Ishikawa (cell line): ENCODE data around the gene NOSIP.

ENCODE experiments used
- CEBPB ChIP-seq: IDR thresholded peaks from 2 replicates; pipeline ENCODE4 v1.6.1; 2012
- CREB1 ChIP-seq: IDR thresholded peaks from 2 replicates; pipeline ENCODE4 v1.6.1; 2012; ENCODE audit warnings: low read depth
- EGR1 ChIP-seq: IDR thresholded peaks from 2 replicates; pipeline ENCODE4 v1.6.1; 2012
- EP300 ChIP-seq: IDR thresholded peaks from 2 replicates; pipeline ENCODE4 v1.6.1; 2012; ENCODE audit warnings: borderline replicate concordance
- FOXM1 ChIP-seq: IDR thresholded peaks from 2 replicates; pipeline ENCODE4 v1.6.1; 2012; ENCODE audit warnings: low read depth, borderline replicate concordance
- NFIC ChIP-seq: IDR thresholded peaks from 2 replicates; pipeline ENCODE4 v1.6.1; 2012
- RAD21 ChIP-seq: IDR thresholded peaks from 2 replicates; pipeline ENCODE4 v1.6.1; 2012; ENCODE audit warnings: low read depth
- REST ChIP-seq: IDR thresholded peaks from 2 replicates; pipeline ENCODE4 v1.6.1; 2012; ENCODE audit warnings: low read depth, mild to moderate bottlenecking
- TAF1 ChIP-seq: IDR thresholded peaks from 2 replicates; pipeline ENCODE4 v1.6.1; 2012; ENCODE audit warnings: low read depth, mild to moderate bottlenecking
- TCF12 ChIP-seq: IDR thresholded peaks from 2 replicates; pipeline ENCODE4 v1.6.1; 2012; ENCODE audit warnings: low read depth
- TEAD4 ChIP-seq: IDR thresholded peaks from 2 replicates; pipeline ENCODE4 v1.6.1; 2012
- USF1 ChIP-seq: IDR thresholded peaks from 2 replicates; pipeline ENCODE4 v1.6.1; 2012
- YY1 ChIP-seq: IDR thresholded peaks from 2 replicates; pipeline ENCODE4 v1.6.1; 2012; ENCODE audit warnings: low read depth
- ZBTB7A ChIP-seq: IDR thresholded peaks from 2 replicates; pipeline ENCODE4 v1.6.1; 2012; ENCODE audit warnings: low read depth
- TF ChIP-seq, protein P1 (sequence below): IDR thresholded peaks from 2 replicates; pipeline ENCODE4 v1.6.1; 2012

NOSIP gene

GRCh38 chr19:49596407-49596806 is 16.1 kb upstream of the NOSIP start:
- TF ChIP-seq TEAD4 (no peak), REST (no peak), CEBPB (no peak), EP300 (no peak), ZBTB7A (no peak), TAF1 (no peak), RAD21 (no peak), USF1 (no peak), TCF12 (no peak), YY1 (no peak)
- TF ChIP-seq, protein P1, sequence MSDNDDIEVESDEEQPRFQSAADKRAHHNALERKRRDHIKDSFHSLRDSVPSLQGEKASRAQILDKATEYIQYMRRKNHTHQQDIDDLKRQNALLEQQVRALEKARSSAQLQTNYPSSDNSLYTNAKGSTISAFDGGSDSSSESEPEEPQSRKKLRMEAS: no peak

DNA sequence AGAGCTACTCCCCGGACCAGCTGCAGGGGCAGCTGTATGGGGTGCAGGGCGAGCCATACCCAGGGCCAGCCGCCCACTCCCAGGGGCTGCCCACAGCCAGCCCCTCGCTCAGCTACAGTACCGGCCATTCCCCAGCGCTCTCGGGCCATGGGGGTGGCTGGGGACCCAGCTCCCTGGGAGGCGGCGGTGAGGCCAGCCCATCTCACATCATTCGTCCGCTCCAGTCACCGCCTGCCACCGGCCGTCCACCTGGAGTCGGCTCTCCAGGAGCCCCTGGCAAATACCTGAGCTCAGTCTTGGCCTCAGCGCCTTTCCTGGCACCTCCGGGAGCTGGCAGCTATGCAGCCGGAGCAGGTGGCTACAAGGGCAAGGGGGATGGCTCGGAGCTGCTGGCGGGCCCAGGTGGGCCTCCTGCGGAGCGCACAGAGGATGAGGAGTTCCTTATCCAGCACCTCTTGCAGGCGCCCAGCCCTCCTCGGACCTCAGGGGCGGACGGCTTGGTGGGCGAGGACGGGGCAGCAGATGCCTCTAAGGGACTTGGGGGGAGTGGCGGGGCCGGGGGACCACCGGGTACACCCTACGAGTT is 15.6 kb upstream of the NOSIP start:
- TF ChIP-seq TCF12: no peak
- TF ChIP-seq, protein P1: no peak

DNA sequence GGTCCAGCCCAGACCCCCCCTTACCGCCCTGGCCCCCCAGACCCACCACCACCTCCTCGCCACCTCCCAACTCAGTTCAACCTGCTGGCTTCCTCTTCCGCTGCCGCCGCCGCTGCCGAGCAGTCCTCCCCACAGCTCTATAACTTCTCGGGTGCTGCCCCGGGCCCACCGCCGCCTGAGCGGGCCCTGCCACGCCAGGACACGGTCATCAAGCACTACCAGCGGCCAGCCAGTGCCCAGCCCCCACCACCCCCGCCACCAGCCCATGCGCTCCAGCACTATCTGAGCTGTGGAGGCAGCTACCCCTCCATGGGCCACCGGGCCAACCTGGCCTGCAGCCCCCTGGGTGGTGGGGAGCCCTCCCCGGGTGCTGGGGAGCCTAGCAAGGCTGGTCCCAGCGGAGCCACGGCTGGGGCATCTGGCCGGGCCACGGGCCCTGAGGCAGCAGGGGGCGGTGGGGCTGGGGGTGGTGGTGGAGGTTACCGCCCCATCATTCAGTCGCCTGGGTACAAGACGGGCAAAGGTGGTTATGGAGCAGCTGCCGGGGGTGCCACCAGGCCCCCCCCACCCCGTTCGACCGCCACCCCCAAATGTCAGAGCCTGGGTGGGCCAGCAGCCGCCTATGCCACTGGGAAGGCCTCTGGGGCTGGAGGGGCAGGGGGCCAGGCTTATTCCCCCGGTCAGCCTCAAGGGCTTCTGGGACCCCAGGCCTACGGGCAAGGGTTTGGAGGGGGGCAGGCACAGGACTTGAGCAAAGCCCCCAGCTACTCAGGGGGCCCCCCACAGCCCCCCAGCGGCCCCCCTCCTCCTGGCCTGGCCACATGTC is 14.8 kb upstream of the NOSIP start:
- TF ChIP-seq CREB1 (no peak), YY1 (no peak), ZBTB7A (no peak), TCF12 (no peak), TEAD4 (no peak), REST (no peak), USF1 (no peak), EGR1 (no peak), RAD21 (no peak), FOXM1 (no peak), NFIC (no peak), EP300 (no peak), TAF1 (no peak), CEBPB (no peak)
- TF ChIP-seq, protein P1: no peak

DNA sequence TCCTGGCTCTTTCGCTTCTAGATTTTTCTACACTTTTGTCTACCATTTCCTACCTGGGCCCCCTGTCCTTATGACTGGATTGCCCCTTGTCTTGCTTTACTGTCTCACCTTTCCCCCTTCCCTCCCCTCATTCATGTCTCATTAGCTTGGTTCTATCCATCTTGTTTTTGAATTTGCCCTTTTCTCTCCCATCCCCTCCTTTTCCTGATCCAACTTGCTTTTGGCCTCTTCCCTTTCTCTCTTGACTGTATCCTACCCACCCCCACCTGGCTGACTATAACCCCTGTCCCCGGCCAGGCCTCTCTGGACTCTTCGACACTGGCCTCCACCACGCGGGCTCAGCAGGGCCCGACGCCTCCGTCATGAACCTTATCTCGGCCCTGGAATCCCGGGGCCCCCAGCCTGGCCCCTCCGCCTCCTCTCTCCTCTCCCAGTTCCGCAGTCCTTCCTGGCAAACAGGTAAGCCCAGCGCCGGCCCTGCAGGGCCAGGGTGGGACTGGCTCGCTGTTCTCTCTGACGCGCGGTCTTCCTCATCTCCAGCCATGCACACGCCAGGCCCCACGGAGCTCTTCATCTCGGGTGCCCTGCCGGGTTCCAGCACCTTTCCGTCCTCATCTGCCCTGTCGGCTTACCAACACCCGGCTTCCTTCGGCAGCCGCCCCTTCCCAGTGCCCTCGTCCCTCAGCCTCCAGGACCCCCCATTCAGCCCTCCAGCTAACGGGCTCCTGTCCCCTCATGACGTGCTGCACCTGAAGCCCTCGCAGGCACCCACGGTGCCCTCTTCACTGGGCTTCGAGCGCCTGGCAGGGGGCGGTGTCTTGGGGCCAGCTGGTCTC is 14.0 kb upstream of the NOSIP start:
- TF ChIP-seq USF1 (no peak), TEAD4 (no peak), REST (no peak), CREB1 (no peak), CEBPB (no peak), EGR1 (no peak), TCF12 (no peak), NFIC (no peak), EP300 (no peak), RAD21 (no peak), FOXM1 (no peak), YY1 (no peak), TAF1 (no peak), ZBTB7A (no peak)
- TF ChIP-seq, protein P1: no peak
